GM19023 (cell line): Measurements from ENCODE around the gene PLA2G2F.

Experiments
- ATAC-seq: cut with Tn5 transposase; IDR thresholded peaks from one replicate; pipeline ENCODE4 v1.9.1; 2021; ENCODE audit warnings: mild to moderate bottlenecking, moderate library complexity; ENCODE audit not compliant: unreplicated experiment

PLA2G2F gene

GRCh38 chr1:20138961-20139550 is at the start of gene PLA2G2F:
Gene PLA2G2F (plus strand): TSS chr1:20139323. CDS start chr1:20139428, 105 bp downstream.
- no peak for ATAC-seq

GRCh38 chr1:20089328-20090077 is 49.6 kb upstream of the PLA2G2F start:
- no peak for ATAC-seq

GRCh38 chr1:20090119-20090518 is 49.0 kb upstream of the PLA2G2F start:
- no peak for ATAC-seq

- ATAC-seq: no peak
Observed at GRCh38 chr1:20090641-20091040, 48.5 kb upstream of the PLA2G2F start.

GRCh38 chr1:20093303-20093702 is 45.8 kb upstream of the PLA2G2F start:
- ATAC-seq: no peak

- ATAC-seq: no peak
Observed at GRCh38 chr1:20093940-20094391, 45.2 kb upstream of the PLA2G2F start.

- ATAC-seq: no peak
Observed at GRCh38 chr1:20095564-20096434, 43.3 kb upstream of the PLA2G2F start.

GRCh38 chr1:20096840-20097447 is 42.2 kb upstream of the PLA2G2F start:
- ATAC-seq: no peak

- no peak for ATAC-seq
Observed at GRCh38 chr1:20099533-20099932, 39.6 kb upstream of the PLA2G2F start.

- no peak for ATAC-seq
Observed at GRCh38 chr1:20100632-20101355, 38.3 kb upstream of the PLA2G2F start.

GRCh38 chr1:20102875-20103274 is 36.2 kb upstream of the PLA2G2F start:
- ATAC-seq: no peak

GRCh38 chr1:20105856-20106255 is 33.3 kb upstream of the PLA2G2F start:
- ATAC-seq: no peak

- no peak for ATAC-seq
Observed at GRCh38 chr1:20107351-20107750, 31.8 kb upstream of the PLA2G2F start.

GRCh38 chr1:20107796-20108195 is 31.3 kb upstream of the PLA2G2F start:
- ATAC-seq: no peak

GRCh38 chr1:20108366-20109123 is 30.6 kb upstream of the PLA2G2F start:
- ATAC-seq: no peak

- no peak for ATAC-seq
Observed at GRCh38 chr1:20109223-20109856, 29.8 kb upstream of the PLA2G2F start.

GRCh38 chr1:20110679-20111078 is 28.4 kb upstream of the PLA2G2F start:
- no peak for ATAC-seq

GRCh38 chr1:20111452-20111851 is 27.7 kb upstream of the PLA2G2F start:
- ATAC-seq: no peak

- ATAC-seq: no peak
Observed at GRCh38 chr1:20112279-20113000, 26.7 kb upstream of the PLA2G2F start.
